C4-2B (cell line): ENCODE results near the gene VAV3.

ENCODE experiments used
- CTCF ChIP-seq: fragments of 450-650 bp; conservative IDR thresholded peaks from 2 replicates; pipeline ENCODE4 v1.5.1; 2017; ENCODE audit warnings: mild to moderate bottlenecking
- ZFX ChIP-seq: fragments of 450-650 bp; IDR thresholded peaks from 2 replicates; pipeline ENCODE4 v1.6.1; 2017

- TF ChIP-seq CTCF = no peak
- no peak for TF ChIP-seq ZFX
These were observed 327.9 kb downstream of the VAV3 start for GRCh38 chr1:107637101-107637500.
